Central memory CD8-positive, alpha-beta T cell (primary cell): ENCODE measurements around the gene LAMTOR2.
"Not testable (repeated sequence)": the region's sequence is repeated elsewhere in the genome, so short reads cannot be mapped to it uniquely, and the experiment has no call there.

Source experiments
- ATAC-seq: fragments of 150-1000 bp; cut with Tn5 transposase; replicated peaks from 2 replicates; pipeline ENCODE4 v1.10.0; 2022; ENCODE audit warnings: mild to moderate bottlenecking, moderate FRiP score, moderate number of reproducible peaks; ENCODE audit not compliant: poor library complexity, severe bottlenecking; ENCODE audit errors: extremely low read depth
- DNase-seq, 2 donors: peaks; one replicate each; pipeline ENCODE4 v3.0.0; 2021; ENCODE audit warnings: low spot score in 2 of 2
- H3K27ac Mint-ChIP-seq: one replicate; pipeline ENCODE4 v1.8.0; 2022; ENCODE audit warnings: low read depth, mild to moderate bottlenecking, moderate library complexity, mixed read lengths
- H3K27me3 Mint-ChIP-seq: one replicate; pipeline ENCODE4 v1.8.0; 2022; ENCODE audit warnings: mixed read lengths
- H3K36me3 Mint-ChIP-seq: one replicate; pipeline ENCODE4 v1.8.0; 2022; ENCODE audit warnings: mild to moderate bottlenecking, moderate library complexity, mixed read lengths; ENCODE audit not compliant: insufficient read depth
- H3K4me1 Mint-ChIP-seq: one replicate; pipeline ENCODE4 v1.8.0; 2022; ENCODE audit warnings: mixed read lengths
- H3K4me3 Mint-ChIP-seq: one replicate; pipeline ENCODE4 v1.8.0; 2022; ENCODE audit warnings: mild to moderate bottlenecking, moderate library complexity, mixed read lengths
- H3K9me3 Mint-ChIP-seq: one replicate; pipeline ENCODE4 v1.8.0; 2022; ENCODE audit warnings: mixed read lengths

Gene LAMTOR2

DNA sequence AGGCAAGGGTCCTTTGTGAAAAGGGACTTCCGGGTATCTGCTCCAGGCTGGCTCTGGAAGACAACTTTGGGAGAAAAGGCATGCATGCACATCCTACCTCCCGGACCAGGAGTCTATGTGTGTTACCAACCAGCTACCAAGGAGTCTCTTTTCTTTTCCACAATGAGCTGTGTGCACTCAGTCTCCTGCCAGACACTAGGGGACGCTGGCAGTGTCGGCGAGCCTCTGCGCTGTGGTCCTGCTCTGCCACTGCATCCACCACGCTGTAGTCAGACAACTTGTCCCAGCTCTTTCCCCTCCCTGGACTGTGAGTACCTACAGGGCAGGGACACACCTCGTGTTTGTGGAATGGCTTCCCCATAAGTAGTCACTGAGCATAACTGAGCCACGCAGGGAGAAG, 28.7 kb upstream of the LAMTOR2 start:
- H3K27me3 Mint-ChIP-seq, result no peaks in the 10 kb centered on the region
- H3K27ac Mint-ChIP-seq, result no peak overlapping the region
- peaks cover 5% of the 10 kb centered on the region for H3K4me1 Mint-ChIP-seq
- no peak overlapping the region for H3K4me3 Mint-ChIP-seq
- no peaks in the 10 kb centered on the region for H3K9me3 Mint-ChIP-seq
- DNase-seq (no peak), ATAC-seq (peak; percentile 36)
- no peaks in the 10 kb centered on the region for H3K36me3 Mint-ChIP-seq

DNA sequence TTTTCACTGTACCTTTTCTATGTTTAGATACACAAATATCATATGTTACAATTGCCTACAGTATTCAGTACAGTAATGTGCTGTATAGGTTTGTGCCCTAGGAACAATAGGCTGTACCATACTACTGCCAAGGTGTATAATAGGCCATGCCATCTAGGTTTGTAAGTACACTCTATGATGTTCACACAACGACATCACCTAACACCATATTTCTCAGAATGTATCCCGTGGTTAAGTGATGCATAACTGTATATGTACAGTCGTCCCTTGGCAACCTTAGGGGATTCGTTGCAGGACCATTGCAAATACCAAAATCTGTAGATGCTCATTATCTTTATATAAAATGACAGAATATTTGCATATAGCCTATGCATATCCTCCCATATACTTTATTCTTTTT, 28.0 kb upstream of the LAMTOR2 start:
- Mint-ChIP-seq H3K4me1 (peaks cover 5% of the 10 kb centered on the region), H3K36me3 (no peaks in the 10 kb centered on the region), H3K9me3 (no peaks in the 10 kb centered on the region), H3K27me3 (no peaks in the 10 kb centered on the region), H3K4me3 (no peak overlapping the region), H3K27ac (no peak overlapping the region)
- ATAC-seq (no peak), DNase-seq (no peak)

DNA sequence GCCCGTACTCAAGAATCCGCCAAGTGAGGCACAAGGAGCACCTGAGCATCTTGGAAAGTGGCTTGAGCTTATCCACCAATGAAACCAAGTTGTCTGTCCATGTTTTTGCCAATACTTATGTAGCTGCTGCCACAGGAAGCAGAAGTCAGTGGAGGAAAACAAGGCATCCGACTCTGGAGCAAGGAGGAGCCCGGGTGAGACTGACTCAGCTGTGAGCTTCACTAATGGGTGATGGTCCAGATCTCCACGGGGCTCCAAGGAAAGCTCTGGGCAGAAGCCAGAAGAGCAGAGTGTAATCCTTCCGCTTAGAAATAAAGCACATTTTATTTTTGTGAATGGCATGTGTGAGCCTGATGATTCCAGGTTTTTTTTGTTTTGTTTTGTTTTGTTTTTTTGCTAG, 21.6 kb upstream of the LAMTOR2 start:
- Mint-ChIP-seq H3K36me3 (peaks cover 4% of the 10 kb centered on the region), H3K4me3 (no peak overlapping the region), H3K27me3 (no peaks in the 10 kb centered on the region), H3K4me1 (no peaks in the 10 kb centered on the region), H3K27ac (no peak overlapping the region), H3K9me3 (no peaks in the 10 kb centered on the region)
- DNase-seq (no peak), ATAC-seq (no peak)

- not testable (repeated sequence) for H3K4me1 Mint-ChIP-seq, H3K27me3 Mint-ChIP-seq, H3K9me3 Mint-ChIP-seq, DNase-seq, H3K4me3 Mint-ChIP-seq, H3K27ac Mint-ChIP-seq, ATAC-seq, H3K36me3 Mint-ChIP-seq
Observed at GRCh38 chr1:156034991-156035390, 19.6 kb upstream of the LAMTOR2 start.

DNA sequence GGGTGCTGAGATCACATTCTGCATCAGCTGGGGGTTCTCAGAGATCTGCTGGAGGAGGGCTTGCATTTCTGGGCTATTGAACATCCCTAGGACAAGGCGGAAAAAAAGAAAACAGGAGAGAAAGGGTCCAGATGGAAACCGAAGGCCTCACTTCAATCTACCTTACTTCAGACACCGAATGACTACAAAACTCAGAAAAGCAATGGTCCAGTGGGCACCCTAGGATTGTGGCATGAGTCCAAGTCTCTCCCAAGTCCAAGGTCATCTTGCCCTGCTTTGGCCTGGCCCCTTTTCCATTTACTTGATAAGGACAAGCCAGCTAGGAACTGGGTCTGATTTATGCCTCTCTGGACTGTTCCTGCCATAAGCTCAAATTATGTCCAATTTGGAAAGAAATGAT, 11.8 kb upstream of the LAMTOR2 start:
- no peak overlapping the region for H3K27ac Mint-ChIP-seq
- no peaks in the 10 kb centered on the region for H3K9me3 Mint-ChIP-seq
- H3K4me3 Mint-ChIP-seq, result no peak overlapping the region
- ATAC-seq (no peak), DNase-seq (no peak)
- peaks cover 8% of the 10 kb centered on the region for H3K4me1 Mint-ChIP-seq
- H3K27me3 Mint-ChIP-seq, result no peaks in the 10 kb centered on the region
- H3K36me3 Mint-ChIP-seq, result peaks cover 10% of the 10 kb centered on the region

GRCh38 chr1:156045076-156045475, 9.5 kb upstream of the LAMTOR2 start:
- H3K36me3 Mint-ChIP-seq, result peaks cover 11% of the 10 kb centered on the region
- peak overlapping the region; percentile 16 for H3K27ac Mint-ChIP-seq
- DNase-seq (no peak), ATAC-seq (no peak)
- H3K27me3 Mint-ChIP-seq, result no peaks in the 10 kb centered on the region
- H3K9me3 Mint-ChIP-seq, result no peaks in the 10 kb centered on the region
- peaks cover 8% of the 10 kb centered on the region for H3K4me1 Mint-ChIP-seq
- no peak overlapping the region for H3K4me3 Mint-ChIP-seq

- H3K9me3 Mint-ChIP-seq, result no peaks in the 10 kb centered on the region
- H3K27ac Mint-ChIP-seq, result no peak overlapping the region
- peaks cover 22% of the 10 kb centered on the region for H3K4me1 Mint-ChIP-seq
- no peak overlapping the region for H3K4me3 Mint-ChIP-seq
- H3K36me3 Mint-ChIP-seq, result peaks cover 11% of the 10 kb centered on the region
- H3K27me3 Mint-ChIP-seq, result no peaks in the 10 kb centered on the region
- ATAC-seq (no peak), DNase-seq (no peak)
Observed at GRCh38 chr1:156048663-156049258, 5.8 kb upstream of the LAMTOR2 start.

DNA sequence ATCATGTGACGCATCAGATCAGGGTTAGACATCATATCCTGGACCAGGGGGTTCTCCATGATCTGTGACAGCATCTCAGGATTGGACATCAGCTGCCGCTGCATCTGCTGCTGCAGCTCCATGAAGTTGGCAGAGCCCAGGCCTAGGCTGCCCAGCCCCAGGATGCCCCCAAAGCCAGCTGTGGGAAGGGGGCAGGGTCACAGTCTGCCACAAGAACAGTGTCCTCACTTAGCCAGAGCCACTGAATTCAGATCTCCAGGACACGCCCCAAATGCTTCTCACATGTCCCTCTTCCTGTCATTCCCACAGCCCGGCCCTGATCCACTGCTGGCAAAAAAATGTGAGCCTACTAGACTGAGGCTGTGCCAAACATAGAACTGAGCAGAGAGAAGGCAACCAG, 4.2 kb upstream of the LAMTOR2 start:
- peaks cover 22% of the 10 kb centered on the region for H3K36me3 Mint-ChIP-seq
- peaks cover 20% of the 10 kb centered on the region for H3K4me1 Mint-ChIP-seq
- no peaks in the 10 kb centered on the region for H3K9me3 Mint-ChIP-seq
- DNase-seq (no peak), ATAC-seq (no peak)
- H3K4me3 Mint-ChIP-seq, result no peak overlapping the region
- H3K27ac Mint-ChIP-seq, result no peak overlapping the region
- no peaks in the 10 kb centered on the region for H3K27me3 Mint-ChIP-seq

GRCh38 chr1:156051011-156051725, 3.4 kb upstream of the LAMTOR2 start:
- ATAC-seq, result no peak
- no peak overlapping the region for H3K4me3 Mint-ChIP-seq
- H3K9me3 Mint-ChIP-seq, result no peaks in the 10 kb centered on the region

DNA sequence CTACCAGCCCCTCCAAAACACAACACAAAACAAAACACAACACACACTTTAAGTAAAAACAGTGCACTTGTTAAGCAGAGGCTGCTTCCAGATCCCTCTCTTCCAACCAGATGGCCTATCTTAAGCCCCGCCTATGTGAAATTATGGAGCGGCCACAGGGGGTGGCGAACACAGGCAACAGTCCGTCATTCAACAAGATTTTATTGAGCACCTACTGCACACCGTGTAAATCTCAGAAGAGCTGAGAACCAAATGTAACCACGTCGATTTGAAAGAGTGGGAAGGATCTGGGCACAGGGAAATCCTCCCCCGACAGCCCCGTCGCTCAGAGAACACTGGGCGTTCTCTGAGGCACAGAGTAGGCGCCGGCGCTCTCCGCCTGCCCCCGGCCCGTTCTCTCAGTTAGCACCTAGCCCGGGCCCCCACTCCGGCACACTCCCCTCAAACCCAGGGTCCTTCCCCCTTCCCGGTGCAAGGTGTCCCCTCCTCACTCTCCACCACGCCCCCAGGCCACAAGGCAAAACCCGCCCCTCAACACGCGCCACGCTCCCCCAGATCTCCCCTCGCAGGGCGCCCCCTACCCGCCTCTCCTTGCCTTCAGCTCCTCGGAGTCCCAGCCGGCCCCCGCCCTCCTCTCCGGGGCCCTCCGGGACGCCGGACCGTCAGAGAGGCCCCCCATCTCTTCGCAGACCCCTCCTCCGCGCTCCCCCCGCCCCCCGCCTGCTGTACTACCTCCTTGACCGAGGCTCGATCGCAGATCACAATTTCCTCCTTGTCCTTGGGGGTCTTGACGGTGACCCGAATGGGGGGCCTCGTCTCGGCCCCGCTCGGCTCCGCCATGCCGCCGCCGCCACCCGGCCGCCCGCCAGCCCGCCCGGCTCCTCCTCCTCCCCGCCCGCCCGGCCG, 1.5 kb upstream of the LAMTOR2 start:
- H3K36me3 Mint-ChIP-seq, result peaks cover 28% of the 10 kb centered on the region
- H3K4me3 Mint-ChIP-seq, result peak overlapping the region; percentile 94

More at GRCh38 chr1:156051011-156051725, 3.4 kb upstream of the LAMTOR2 start:
- DNase-seq, result no peak
- H3K27me3 Mint-ChIP-seq, result no peaks in the 10 kb centered on the region
- no peak overlapping the region for H3K27ac Mint-ChIP-seq
- H3K4me1 Mint-ChIP-seq, result peaks cover 25% of the 10 kb centered on the region
- peaks cover 23% of the 10 kb centered on the region for H3K36me3 Mint-ChIP-seq

DNA sequence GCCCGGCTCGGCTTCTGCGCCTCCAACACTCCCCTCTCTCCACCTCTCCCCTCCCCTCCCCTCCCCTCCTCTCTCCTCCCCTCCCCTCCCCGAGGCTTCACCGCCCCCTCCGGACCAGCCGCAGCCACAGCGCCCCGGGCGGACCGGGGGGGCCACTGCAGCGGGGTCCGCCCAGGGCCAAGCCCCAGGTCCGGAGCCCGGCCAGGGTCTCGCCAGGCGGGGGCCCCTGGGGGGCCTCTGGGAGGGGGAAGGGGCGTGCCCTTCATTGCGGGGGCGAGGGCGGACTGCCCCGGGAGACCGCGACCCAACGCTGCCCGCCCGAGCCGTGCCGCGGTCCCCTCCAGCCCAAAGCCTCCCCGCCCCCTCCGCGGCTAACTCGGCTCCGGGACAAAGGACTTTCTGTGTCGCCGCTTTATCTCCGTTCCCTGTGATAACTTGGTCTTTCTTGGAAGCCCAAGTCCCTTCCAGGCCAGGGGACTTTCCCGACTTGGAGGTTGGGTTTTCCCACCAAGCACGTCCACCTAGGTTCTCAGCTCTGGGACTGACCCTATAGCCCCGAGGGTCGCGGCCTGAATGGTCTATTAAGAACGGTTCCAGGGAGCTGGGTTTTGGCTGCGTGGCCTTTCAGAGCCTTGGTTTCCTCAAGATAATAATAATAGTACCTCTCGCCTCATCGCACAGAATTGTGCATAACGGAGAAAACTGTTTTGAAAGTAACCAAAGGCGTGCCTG, 648 bp upstream of the LAMTOR2 start, which contains the start of gene UBQLN4:
TSS of gene UBQLN4 (minus strand) at position 31 of the 732 bp plus-strand sequence. CDS start 97 bp downstream, outside the sequence.
- peaks cover 29% of the 10 kb centered on the region for H3K4me1 Mint-ChIP-seq
- ATAC-seq (peak; percentile 59), DNase-seq (peak; percentile 63 to 68)
- peaks cover 26% of the 10 kb centered on the region for H3K36me3 Mint-ChIP-seq
- no peaks in the 10 kb centered on the region for H3K27me3 Mint-ChIP-seq
- H3K4me3 Mint-ChIP-seq, result peak within 1 kb of the TSS; percentile 94
- peak within 1 kb of the TSS; percentile 73 for H3K27ac Mint-ChIP-seq
- H3K9me3 Mint-ChIP-seq, result no peaks in the 10 kb centered on the region

More for the DNA sequence above, 1.5 kb upstream of the LAMTOR2 start:
- Mint-ChIP-seq H3K4me1 (peaks cover 29% of the 10 kb centered on the region), H3K27me3 (no peaks in the 10 kb centered on the region), H3K9me3 (no peaks in the 10 kb centered on the region), H3K27ac (peak overlapping the region; percentile 57)
- peak; percentile 28 to 43 for DNase-seq
- peak; percentile 17 for ATAC-seq
